Inflammatory macrophage treated with lipopolysaccharide for 1 hour (primary cell): ENCODE measurements around the gene ZIK1.

Source experiments
- DNase-seq, 2 donors: peaks; one replicate each; pipeline ENCODE4 v3.0.0-alpha.2; 2020 to 2022

ZIK1 gene

GRCh38 chr19:57613941-57614743, 30.2 kb downstream of the ZIK1 start, which contains the start of gene ZNF134:
Gene ZNF134 (plus strand): TSS chr19:57614242. CDS start chr19:57619469, 5,227 bp downstream.
- DNase-seq, result peak; percentile 89 to 95

DNA sequence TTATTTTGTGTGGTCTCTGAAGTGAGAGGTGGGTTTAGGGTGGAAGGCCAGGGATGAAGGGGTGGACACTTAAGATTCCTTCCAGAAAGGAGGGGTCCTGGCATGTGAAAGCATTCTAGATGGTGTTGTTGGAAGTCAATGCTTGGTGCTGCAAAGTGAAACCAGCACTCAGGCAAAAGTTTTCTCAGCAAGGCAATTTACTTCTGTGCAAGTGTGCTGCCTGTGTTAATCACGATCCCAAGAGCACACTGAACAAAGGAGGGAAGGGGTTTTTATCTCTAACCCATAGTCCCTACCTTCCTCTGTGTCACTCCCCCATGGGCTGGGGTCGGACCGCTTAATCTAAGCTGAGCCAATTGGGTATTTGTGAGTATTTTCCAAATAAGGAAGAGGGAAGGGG, 31.4 kb downstream of the ZIK1 start:
- no peak for DNase-seq

DNA sequence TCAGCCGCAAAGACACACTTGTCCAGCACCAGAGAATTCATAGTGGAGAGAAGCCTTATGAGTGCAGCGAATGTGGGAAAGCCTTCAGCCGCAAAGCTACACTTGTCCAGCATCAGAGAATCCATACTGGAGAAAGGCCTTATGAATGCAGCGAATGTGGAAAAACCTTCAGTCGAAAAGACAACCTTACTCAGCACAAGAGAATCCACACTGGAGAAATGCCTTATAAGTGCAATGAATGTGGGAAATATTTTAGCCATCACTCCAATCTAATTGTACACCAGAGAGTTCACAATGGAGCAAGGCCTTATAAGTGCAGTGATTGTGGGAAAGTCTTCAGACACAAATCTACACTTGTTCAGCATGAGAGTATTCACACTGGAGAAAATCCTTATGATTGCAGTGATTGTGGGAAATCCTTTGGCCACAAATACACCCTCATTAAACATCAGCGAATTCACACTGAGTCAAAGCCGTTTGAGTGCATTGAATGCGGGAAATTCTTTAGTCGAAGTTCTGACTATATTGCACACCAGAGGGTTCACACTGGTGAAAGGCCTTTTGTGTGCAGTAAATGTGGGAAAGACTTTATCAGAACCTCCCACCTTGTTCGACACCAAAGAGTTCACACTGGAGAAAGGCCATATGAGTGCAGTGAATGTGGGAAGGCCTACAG, 36.9 kb downstream of the ZIK1 start:
- no peak for DNase-seq

DNA sequence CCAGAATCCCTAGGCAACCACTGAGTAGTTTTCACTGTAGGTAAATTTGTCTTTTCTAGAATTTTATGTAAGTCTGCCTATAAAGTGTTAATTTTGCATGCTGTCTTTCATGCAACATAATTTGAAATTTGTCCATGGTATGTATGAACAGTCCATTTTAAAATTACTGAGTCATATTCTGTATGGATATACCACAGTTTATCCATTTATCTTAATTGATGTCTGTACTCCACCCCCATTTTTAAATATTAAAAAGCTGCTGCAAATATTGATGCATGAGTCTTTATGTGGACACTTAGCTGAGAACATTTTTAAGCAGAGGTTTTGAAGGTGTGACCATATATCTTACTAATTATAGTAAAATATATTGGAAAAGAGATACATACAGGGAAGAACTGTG, 39.1 kb downstream of the ZIK1 start:
- no peak for DNase-seq

DNA sequence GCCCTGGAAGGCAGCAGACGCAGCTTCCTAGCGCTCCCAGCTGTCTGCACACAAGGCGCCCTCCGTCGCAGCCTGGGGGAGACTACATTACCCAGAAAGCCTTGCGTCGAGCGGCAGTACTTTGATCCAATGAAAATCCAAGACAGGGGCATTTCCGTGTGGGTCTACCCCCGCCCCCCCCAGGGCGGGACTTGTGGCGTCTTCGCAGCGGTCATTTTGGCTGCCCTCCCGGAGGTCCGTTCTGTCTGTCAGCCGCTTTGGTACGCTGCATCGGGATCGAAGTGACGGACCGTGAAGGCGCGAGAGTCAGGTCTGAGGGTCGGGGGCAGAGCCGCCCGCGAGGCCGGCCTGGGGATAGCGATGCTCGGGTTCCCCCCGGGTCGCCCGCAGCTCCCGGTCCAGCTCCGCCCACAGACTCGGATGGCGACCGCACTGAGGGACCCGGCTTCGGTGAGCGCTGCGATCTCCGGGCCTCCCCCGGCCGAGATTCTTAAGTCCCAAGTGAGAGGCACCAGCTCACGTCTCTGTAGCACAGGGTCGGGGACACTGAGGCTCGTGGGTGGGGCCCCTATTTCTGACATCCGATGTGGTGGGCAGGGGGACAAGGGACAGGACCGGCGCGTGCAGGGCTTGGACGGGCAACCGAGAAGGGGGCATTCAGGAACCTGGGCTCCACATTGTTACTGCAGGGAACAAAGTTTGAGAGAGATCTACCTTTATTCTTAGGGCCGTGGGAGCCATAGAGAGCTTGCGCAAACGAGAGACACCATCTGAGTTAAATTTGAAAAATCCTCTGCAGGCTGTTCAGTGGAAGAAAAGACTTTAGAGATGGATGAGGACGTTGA, 49.3 kb downstream of the ZIK1 start, which contains the start of gene ZNF211:
Gene ZNF211 (plus strand): TSS at position 182 of the 845 bp plus-strand sequence. CDS start 179 bp downstream, at position 361.
- peak; percentile 89 to 97 for DNase-seq

DNA sequence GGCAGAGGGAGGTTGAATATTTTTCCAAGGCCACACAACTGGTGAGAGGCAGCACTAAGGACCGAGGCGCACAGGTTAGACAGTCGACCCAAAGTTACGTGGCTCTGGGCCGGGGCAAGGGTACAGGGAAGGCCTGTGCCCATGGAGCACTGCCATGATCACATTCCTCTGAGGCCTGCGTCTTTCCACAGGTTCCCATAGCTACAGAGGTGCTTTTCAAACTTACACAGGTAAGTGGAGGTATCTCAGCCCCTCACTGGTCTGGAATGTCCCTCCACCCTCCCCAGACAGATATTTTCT, 49.8 kb downstream of the ZIK1 start:
- no peak for DNase-seq

DNA sequence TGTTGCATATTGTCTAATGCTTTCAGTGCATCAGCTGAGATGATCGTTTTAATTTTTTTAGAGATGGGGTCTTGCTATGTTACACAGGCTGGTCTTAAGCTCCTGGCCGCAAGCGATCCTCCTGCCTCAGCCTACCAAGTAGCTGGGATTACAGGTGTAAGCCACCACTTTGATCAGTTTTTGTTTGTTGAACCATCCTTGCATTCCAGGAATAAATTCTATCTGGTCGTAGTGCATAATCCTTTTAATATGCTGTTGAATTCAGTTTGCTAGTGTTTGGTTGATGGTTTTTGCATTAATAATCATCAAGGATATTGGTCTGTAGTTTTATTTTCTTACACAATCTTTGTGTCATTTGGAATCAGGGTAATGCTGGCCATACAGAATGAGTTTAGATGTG, 53.4 kb downstream of the ZIK1 start:
- DNase-seq, result no peak

DNA sequence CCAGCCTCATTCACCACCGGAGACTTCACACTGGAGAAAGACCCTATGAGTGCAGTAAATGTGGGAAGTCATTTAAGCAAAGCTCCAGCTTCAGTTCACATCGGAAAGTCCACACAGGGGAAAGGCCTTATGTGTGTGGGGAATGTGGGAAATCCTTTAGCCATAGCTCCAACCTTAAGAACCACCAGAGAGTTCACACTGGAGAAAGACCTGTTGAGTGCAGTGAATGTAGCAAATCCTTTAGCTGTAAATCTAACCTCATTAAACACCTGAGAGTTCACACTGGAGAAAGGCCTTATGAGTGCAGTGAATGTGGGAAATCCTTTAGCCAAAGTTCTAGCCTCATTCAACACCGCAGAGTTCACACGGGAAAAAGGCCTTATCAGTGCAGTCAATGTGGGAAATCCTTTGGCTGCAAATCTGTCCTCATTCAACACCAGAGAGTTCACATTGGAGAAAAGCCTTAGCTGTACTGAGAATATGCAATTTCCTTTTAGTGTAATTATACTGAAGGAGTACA, 57.8 kb downstream of the ZIK1 start:
- DNase-seq, result no peak

DNA sequence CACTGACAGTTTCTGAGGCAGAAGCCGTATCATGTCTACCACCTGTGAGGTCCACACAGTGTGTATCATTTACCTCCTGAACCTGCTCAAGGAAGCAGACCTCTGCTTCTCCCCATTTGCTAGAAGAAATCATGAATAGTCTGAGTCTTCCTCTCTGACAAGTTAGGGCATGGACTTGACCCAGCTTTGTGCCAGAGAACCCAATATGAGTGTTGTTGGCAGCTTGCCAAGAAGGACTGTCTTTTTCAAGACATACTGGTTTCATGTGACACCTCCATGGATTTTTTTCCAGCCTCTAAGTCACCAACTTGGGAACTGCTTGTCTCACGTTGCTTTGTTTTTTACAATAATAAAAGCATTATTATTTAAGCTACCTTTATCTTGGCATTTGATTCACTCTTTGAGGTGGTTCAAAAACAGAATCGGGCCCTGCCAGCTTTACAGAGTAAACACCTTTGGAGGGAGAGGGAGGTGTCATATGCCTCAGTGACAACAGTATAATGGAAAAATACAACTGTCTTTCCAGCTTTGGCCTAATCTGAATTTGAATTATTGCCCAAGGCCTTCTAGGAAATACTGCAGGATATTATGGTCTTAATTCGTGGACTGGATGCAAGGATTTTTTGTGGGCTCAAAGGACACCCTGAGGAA, 58.6 kb downstream of the ZIK1 start:
- no peak for DNase-seq
